IPS-11a (cell line): ENCODE data around the gene TESK2.
"Not testable (repeated sequence)": the region's sequence is repeated elsewhere in the genome, so short reads cannot be mapped to it uniquely, and the experiment has no call there.

Source experiments
- H3K4me3 ChIP-seq: one replicate; pipeline ENCODE4 v1.5.1; 2013; ENCODE audit warnings: low read depth, low read length, control low read depth

Gene TESK2

DNA sequence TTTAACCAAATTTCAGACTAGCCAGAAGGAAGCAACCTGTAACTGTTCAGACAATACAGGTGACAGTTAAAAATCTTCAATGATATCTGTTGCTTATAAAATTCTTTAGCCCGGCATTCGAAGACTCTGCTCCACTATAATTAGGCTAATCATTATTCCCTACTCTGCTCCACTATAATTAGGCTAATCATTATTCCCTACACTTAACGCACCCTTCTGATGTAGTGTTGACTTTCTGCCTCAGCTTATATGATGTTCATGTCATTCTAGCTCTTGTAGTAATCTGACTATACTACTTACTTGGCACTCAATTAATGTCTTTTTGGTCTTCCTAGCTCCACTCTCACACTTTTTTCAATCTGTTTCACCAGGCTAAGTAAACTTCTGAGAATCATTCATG is 13.3 kb downstream of the TESK2 start:
- H3K4me3 ChIP-seq, result no peak overlapping the region

DNA sequence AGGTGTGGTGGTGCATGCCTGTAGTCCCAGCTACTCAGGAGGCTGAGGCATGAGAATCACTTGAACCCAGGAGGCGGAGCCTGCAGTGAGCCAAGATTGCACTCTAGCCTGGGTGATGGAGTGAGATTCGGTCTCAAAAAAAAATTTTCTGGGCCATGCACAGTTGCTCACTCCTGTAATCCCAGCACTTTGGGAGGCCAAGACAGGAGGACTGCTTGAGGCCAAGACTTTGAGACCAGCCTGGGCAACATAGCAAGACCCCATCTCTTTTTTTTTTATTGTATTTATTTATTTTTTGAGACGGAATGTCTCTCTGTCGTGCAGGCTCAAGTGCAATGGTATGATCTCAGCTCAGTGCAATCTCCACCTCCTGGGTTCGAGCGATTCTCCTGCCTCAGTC is 16.8 kb downstream of the TESK2 start:
- not testable (repeated sequence) for H3K4me3 ChIP-seq

DNA sequence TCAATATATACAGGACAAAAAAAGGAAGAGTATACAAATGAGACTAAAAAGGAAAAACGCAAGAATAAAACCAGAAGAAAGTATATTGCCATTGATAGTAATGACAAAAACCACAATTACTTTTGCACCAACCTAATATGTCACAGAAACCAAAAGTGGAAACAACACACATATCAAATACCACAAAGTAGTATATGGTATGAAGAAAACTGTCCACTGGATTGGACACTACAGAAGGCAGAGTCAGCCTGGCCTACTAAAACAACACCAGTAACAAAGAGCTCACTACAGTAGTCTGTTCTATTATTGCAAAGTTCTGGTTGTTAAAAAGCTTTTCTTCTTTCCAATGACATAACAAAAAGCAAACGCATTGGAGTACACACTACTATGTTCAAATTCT is 17.7 kb downstream of the TESK2 start:
- no peak overlapping the region for H3K4me3 ChIP-seq

DNA sequence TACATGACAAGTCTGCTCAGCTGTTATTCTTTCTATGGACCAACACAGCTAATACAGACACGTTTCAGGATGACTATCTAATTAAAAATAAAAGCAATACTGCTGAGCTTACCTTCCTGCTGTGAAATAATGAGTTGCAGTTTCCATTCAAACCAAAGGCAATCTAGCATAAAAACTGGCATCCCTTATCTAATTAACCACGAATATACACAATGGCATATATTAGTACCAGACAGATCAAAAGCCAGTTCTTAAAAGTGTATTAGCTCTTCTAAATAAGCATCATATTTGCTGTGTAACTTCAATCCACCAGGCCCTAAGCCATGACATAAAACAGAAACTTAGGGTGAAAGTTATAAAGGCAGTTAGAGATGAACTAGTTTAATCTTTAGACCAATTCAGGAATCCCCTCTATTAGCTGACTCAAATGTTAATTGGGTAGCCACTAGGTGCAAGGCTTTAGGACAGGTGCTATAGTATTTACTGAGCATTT is 20.6 kb downstream of the TESK2 start:
- no peak overlapping the region for H3K4me3 ChIP-seq

DNA sequence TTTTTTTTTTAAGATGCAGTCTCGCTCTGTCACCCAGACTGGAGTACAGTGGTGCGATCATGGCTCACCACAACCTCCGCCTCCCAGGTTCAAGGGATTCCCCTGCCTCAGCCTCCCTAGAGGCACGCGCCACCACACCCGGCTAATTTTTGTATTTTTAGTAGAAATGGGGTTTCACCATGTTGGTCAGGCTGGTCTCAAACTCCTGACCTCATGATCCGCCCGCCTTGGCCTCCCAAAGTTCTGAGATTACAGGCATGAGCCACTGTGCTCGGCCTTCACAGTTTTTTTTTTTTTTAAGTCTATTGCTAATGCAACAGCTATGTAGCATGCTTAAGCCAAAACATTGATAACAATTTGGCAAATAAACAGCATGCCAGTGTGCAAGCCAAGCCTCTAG is 23.6 kb downstream of the TESK2 start:
- not testable (repeated sequence) for H3K4me3 ChIP-seq

DNA sequence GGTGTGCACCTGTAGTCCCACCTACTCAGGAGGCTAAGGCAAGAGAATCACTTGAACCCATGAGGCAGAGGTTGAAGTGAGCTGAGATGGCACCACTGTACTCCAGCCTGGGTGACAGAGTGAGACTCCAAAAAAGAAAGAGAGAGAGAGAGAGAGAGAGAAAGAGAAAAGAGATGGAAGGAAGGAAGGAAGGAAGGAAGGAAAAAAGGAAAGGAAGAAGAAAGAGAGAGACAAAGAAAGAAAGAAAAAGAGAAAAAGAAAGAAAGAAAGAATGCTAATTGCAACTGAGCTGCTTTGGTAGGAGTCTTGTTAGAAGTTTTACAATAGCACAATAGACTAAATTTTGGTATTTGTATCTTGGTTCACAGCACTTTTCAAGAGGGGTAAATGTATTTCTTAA is 25.7 kb downstream of the TESK2 start:
- H3K4me3 ChIP-seq, result no peak overlapping the region

DNA sequence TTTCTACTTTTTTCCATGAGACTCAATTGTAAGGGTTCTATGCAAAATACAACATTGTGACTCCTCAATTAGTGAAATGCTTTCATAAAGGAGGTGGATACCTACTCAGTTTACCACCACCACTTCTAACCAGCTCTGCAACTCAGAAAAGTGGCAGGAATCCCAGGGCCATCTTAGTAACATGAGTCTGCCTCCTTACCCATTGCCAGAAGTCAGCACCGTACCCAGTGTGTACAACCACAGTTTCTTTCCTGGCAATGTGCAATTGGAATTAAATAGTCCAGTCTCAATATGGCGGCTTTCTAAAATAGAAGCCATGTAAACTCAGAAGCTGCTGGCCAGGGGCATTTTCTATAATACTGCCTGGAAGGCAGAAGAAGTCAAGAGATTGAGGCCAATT is 32.1 kb downstream of the TESK2 start:
- no peak overlapping the region for H3K4me3 ChIP-seq

DNA sequence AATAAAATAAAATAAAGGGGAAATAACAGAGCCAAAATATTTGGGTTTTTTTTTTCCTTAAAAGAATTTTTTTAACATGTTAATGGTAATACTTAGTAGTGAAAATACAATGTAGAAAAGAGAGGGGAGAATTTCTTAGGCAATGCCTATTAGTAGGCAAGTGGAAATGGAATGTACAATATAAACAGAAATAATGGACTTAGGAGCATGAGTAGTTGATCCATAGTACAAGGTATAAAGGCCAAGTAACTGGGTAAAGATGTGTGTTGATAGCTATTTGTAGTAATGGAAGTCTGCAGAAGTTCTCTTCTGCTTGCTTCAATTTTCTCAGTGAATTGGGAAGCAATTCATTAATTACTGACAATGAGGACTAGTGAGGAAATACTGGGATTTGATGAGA is 34.4 kb downstream of the TESK2 start:
- no peak overlapping the region for H3K4me3 ChIP-seq

DNA sequence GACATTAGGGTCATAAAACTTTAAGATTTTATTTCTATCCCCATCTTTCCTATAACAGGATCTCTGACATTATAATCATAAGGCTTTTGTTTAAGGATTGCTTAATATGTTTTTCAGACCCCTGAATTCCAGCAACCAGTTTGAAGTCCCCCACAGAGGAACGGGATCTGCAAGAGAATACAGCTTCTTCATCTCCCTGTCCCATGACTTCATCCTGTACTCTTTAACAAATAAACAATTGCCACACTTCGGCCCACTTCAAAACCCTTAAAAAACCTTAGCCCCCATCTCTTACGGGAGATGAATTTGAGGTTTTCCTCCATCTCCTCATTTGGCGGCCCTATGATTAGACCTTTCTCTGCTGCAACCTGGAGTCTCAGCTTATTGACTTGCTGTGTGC is 35.8 kb downstream of the TESK2 start:
- H3K4me3 ChIP-seq, result no peak overlapping the region

DNA sequence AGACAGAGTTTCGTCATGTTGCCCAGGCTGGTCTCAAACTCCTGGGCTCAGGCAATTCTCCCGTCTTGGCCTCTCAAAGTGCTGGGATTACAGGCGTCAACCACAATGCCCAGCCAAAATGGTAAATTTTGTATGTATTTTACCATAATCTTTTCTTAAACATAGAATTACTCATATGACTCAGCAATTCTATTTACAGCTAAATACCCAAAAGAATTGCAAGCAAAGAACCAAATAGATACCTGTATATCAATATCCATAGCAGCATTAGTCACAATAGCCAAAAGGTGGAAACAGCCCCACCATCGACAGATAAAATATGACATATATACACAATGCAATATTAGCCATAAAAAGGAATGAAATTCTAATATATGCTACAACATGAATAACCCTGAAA is 36.5 kb downstream of the TESK2 start:
- no peak overlapping the region for H3K4me3 ChIP-seq

DNA sequence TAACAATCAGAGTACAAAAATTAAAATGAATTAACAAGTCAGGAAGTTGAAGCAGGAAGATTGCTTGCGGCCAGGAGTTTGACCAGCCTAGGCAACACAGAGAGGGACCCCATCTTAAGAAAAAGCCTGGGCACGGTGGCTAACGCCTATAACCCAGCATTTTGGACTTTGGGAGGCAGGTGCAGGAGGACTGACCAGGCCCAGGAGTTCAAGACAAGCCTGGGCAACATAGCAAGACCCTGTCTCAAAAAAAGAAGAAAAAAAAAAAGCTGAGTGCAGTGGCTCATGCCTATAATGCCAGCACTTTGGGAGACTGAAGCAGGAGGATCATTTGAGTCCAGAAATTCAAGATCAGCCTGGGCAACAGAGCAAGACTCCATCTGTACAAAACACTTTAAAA is 38.5 kb downstream of the TESK2 start:
- no peak overlapping the region for H3K4me3 ChIP-seq

DNA sequence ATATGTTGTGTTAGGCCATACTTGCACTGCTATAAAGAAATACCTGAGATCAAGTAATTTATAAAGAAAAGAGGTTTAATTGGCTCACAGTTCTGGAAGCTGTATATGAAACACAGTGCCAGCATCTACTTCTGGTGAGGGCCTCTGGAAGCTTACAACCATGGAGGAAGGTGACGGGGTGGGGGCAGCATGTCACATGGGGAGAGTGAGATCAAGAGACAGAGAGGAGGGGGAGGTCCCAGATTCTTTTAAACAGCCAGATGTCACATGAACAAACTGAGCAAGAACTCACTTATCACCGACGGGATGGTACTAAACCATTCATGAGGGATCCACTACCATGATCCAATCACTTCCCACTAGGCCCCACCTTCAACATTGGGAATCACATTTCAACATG is 42.6 kb downstream of the TESK2 start:
- H3K4me3 ChIP-seq, result no peak overlapping the region

DNA sequence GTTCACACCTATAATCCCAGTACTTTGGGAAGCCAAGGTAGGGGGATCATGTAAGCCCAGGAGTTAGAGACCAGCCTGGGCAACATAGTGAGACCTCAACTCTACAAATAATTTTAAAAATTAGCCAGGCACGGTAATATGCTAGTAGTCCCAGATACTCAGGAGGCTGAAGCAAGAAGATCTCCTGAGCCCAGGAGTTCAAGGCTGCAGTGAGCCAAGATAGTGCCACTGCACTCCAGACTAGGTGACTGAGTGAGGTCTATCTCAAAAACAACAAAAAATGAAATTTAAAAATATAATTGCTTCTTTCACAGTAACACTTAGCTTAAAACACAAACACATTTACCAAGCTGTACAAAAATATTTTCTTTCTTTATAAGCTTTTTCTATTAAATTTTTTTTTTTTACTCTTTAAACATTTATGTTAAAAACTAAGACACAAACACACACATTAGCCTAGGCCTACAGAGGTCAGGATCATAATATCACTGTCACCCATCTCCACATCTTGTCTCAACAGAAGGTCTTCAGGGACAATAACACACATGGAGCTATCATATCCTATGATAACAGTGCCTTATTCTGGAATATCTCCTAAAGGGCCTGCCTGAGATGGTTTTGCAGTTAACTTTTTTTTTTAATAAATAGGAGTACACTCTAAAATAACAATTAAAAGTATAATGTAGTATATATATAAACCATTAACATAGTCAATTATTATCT is 43.9 kb downstream of the TESK2 start:
- no peak overlapping the region for H3K4me3 ChIP-seq

DNA sequence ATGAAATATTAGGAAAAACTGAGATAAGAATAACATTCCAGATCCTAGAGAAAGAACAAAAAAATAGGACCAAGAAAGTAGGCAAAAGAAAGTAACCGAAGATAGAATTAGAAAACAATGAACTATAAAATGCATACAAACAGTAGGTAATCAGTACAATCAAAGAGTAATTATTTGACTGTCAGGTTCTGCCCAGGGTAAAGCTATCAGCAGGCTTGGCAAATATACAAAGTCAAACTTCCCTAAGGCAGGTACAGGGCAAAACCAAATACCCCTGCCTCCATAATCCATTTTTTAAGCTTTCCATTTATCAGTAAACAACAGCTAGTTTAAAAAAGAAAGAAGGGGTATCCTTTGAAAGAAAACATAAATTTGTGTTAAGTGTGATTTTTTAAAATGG is 44.4 kb downstream of the TESK2 start:
- H3K4me3 ChIP-seq, result no peak overlapping the region

DNA sequence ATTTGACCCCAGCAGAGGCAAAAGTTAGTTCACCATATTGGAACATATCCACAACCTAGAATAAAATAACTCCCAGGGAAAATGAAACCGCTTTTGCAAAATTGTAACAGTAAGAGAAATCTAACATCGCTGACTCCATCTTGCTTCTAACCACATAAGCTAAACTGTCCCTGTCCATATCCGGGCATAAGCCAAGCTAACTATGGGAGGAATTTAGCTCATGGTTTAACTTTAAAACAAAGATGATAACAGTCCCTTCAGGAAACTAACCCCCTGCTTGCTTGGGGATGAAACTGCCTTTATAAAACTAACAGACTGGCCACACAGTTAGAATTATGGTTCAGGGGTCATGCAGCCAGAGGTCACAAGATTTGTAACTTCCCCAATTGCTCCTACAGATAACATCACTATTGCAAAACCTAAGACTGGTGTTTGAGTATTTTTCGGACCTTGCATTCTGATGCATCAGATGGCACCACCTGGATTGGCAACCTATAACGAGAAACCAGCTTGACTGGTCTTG is 46.3 kb downstream of the TESK2 start:
- no peak overlapping the region for H3K4me3 ChIP-seq

DNA sequence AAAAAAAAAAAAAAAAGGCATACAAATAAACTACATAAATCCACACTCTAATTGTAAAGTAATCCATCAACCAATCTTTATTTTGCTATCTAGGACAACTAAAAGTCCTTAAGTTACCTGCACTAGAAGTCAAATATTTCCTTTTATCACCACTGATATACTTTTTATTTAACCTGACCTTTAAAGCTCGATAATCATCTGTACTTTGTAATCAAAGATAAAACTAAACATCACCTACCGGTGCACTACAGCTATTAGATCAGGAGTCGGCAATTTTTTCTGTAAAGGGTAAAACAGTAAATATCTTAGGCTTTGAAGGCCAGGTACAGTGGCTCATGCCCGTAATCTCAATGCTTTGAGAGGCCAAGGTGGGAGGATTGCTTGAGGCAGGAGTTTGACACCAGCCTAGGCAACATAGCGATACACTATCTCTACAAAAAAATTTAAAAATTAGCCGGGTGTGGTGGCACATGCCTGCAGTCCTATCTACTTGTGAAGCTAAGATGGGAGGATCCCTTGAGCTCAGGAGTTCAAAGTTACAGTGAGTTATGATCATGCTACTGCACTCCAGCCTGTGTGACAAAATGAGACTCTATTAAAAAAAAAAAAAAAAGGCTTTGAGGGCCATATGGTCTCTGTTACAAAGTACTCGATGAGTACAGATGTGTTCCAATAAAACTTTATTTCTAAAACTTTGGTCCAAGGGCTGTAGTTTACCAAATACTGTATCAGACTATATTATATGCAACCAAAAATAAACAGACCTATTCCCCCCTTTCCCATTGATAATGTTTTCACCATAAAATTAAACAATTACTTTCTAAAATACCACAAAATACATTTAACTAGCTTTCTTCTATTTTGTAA is 47.1 kb downstream of the TESK2 start:
- H3K4me3 ChIP-seq, result no peak overlapping the region

DNA sequence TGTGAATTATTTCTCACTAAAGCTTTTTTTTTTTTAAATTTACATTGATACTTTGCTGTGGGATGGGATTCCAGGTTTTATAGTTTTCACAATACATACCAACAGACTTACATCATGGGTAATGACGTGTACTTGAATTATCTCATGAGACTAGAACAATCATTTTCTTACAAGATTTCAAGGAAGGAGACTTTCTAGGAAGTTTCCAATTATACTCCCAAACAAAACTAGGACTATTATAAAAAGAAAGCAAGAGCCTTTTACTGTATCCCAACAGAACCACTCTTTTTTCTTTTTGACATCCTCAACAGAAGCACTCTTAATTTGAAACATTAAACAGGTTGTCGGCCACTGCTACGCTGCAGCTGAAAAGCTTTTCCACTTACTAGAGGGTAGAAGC is 48.7 kb downstream of the TESK2 start:
- H3K4me3 ChIP-seq, result no peak overlapping the region

DNA sequence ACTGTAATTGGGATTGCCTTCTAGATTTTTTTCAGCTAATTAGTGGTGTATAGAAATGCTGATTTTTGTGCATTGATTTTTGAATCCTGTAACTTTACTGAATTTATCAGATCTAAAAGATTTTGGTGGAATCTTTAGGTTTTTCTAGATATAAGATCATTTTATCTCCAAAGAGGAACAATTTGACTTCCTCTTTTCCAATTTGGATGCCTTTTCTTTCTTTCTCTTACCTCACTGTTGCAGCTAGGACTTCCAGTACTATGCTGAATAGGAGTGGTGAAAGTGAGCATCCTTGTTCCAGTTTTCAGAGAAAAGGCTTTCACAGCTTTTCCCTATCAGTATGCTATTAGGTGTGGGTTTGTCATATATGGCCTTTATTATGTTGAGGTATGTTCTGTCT is 53.6 kb downstream of the TESK2 start:
- no peak overlapping the region for H3K4me3 ChIP-seq

DNA sequence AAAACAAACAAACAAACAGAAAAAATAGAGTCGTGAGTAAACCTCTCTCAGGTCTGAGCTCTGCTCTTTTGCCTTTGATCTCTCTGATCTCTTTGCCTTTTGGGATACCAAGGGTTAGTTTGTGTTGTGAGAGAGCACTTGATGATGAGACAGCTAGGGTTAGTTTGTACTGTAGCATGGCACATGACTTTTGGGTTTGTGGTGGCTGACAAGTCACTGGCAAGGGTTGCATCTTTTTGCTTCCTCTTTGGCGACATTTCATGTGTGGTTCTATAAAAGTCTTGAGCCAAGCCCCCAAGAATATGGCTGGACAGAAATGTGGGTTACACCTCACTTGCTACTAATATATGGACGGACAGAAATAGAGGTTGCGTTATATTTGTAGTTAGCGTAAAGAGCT is 60.5 kb downstream of the TESK2 start:
- no peak overlapping the region for H3K4me3 ChIP-seq

DNA sequence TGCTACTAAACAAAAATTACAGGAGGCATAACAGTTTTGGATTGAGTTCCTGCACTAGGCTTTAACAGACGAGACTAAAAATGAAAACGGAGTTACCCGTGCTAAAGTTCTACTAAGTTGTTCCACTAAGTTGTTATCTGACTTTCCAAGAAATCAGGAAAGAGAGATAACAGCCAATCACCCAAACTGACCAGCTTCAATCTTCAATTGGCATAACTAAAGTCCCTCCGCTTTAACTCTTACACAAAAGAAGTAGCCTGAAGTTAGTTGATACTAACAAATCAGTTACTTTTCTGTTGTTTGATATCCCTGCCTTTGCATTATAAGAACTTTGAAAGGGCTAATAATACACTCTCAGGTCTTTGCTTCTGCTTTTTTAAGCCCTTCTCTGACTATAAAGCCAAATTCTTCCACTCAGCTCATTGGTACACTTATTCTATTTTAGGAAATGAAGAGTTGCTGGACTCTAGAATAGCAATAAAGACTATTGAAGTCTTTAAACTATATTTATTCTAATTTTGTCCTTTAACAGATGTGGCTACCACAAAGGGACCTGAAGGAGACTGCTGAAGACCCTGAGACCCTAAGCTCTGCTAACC is 61.3 kb downstream of the TESK2 start:
- H3K4me3 ChIP-seq, result no peak overlapping the region

DNA sequence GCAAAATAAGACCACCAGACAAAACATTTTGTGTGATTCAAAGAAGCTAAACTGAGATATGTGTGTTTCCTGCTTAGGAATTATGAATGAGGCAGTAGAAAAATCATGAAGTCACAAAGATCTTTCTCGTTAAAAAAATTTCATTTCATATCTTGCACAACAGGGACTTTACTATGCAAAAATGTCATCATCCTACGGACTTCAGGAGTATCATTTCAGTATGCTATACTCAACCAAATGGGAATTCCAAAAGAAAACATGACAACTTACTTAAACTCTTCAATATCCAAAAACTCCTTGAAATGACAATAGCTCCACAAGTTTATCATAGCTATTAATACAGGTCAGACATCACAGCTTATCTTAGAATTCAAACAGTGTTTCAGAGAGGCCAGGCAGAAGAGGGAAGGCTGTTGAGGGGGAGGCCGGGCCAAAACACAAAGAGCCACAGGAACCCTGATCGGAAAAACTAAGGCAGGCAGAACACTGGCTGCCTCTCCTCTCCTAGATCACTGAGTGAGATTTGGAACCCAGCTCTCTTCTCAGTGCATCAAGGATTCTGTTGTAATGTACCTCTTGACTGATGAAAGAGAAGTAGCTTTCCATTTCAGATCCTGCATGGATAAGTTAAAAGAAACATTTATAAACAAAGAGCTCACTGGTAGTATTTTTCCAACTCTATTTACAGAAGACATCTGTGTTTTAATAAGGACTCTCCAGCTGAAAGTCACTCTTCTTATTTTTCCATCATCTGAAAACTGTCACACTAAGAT is 66.9 kb downstream of the TESK2 start:
- H3K4me3 ChIP-seq, result no peak overlapping the region
